NB4 (cell line): ENCODE data around the gene PRSS53.

Experiments used
- MYC ChIP-seq: IDR thresholded peaks from 2 replicates; pipeline ENCODE4 v1.6.1; 2011; ENCODE audit warnings: low read depth, low read length
- POLR2A ChIP-seq: IDR thresholded peaks from 2 replicates; pipeline ENCODE4 v1.6.1; 2011; ENCODE audit warnings: mild to moderate bottlenecking; ENCODE audit not compliant: insufficient read length; ENCODE audit errors: extremely low read depth
- TF ChIP-seq, protein P1 (sequence below): IDR thresholded peaks from one replicate; pipeline ENCODE4 v1.5.1; 2012; ENCODE audit warnings: low read depth, low read length

- TF ChIP-seq POLR2A (no peak), MYC (no peak)
- TF ChIP-seq, protein P1, sequence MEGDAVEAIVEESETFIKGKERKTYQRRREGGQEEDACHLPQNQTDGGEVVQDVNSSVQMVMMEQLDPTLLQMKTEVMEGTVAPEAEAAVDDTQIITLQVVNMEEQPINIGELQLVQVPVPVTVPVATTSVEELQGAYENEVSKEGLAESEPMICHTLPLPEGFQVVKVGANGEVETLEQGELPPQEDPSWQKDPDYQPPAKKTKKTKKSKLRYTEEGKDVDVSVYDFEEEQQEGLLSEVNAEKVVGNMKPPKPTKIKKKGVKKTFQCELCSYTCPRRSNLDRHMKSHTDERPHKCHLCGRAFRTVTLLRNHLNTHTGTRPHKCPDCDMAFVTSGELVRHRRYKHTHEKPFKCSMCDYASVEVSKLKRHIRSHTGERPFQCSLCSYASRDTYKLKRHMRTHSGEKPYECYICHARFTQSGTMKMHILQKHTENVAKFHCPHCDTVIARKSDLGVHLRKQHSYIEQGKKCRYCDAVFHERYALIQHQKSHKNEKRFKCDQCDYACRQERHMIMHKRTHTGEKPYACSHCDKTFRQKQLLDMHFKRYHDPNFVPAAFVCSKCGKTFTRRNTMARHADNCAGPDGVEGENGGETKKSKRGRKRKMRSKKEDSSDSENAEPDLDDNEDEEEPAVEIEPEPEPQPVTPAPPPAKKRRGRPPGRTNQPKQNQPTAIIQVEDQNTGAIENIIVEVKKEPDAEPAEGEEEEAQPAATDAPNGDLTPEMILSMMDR = no peak
Measured at GRCh38 chr16:31133046-31133501, 44.3 kb upstream of the PRSS53 start.
